ENCODE measurements around the gene COL23A1.

GRCh38 chr5:178555005-178555404 is 35.2 kb downstream of the COL23A1 start:
- TF ChIP-seq POLR2A (IDR thresholded peaks at IDR 0.05; ENCODE audit: low read length) (no peak), GATA1 (IDR thresholded peaks at IDR 0.05; ENCODE audit: low read depth, low read length) (no peak)
